HG03457 (cell line): ENCODE measurements around the gene SART3.
"Not testable (repeated sequence)": the region's sequence is repeated elsewhere in the genome, so short reads cannot be mapped to it uniquely, and the experiment has no call there.

ENCODE experiments used
- ATAC-seq: cut with Tn5 transposase; IDR thresholded peaks from one replicate; pipeline ENCODE4 v1.9.1; 2021; ENCODE audit warnings: moderate number of reproducible peaks; ENCODE audit not compliant: unreplicated experiment

Gene SART3

GRCh38 chr12:108582978-108583770 is 22.2 kb upstream of the SART3 start:
- ATAC-seq = no peak

GRCh38 chr12:108582509-108582908 is 21.5 kb upstream of the SART3 start:
- no peak for ATAC-seq

- ATAC-seq = no peak
These were observed 20.6 kb upstream of the SART3 start for GRCh38 chr12:108581311-108582227.

- ATAC-seq = no peak
These were observed 19.6 kb upstream of the SART3 start for GRCh38 chr12:108580531-108580930.

GRCh38 chr12:108578813-108579212 is 17.8 kb upstream of the SART3 start:
- ATAC-seq = no peak

- no peak for ATAC-seq
These were observed 17.3 kb upstream of the SART3 start for GRCh38 chr12:108578264-108578663.

GRCh38 chr12:108577458-108577857 is 16.5 kb upstream of the SART3 start:
- no peak for ATAC-seq

GRCh38 chr12:108576660-108577234 is 15.8 kb upstream of the SART3 start:
- no peak for ATAC-seq

- ATAC-seq = no peak
These were observed 14.4 kb upstream of the SART3 start for GRCh38 chr12:108575199-108575912.

GRCh38 chr12:108574276-108574675 is 13.3 kb upstream of the SART3 start:
- ATAC-seq = not testable (repeated sequence)

- no peak for ATAC-seq
These were observed 12.3 kb upstream of the SART3 start for GRCh38 chr12:108573317-108573716.

- ATAC-seq = no peak
These were observed 11.3 kb upstream of the SART3 start for GRCh38 chr12:108572166-108572790.

GRCh38 chr12:108571609-108572165 is 10.7 kb upstream of the SART3 start:
- ATAC-seq = no peak

- ATAC-seq = no peak
These were observed 10.0 kb upstream of the SART3 start for GRCh38 chr12:108570743-108571608.

- ATAC-seq = peak; percentile 48
These were observed 7.6 kb upstream of the SART3 start for GRCh38 chr12:108568338-108569154.

- no peak for ATAC-seq
These were observed 6.7 kb upstream of the SART3 start for GRCh38 chr12:108567406-108568337.

- no peak for ATAC-seq
These were observed 5.5 kb upstream of the SART3 start for GRCh38 chr12:108566452-108566851.
